ENCODE measurements around the gene LBP.

The LBP gene

DNA sequence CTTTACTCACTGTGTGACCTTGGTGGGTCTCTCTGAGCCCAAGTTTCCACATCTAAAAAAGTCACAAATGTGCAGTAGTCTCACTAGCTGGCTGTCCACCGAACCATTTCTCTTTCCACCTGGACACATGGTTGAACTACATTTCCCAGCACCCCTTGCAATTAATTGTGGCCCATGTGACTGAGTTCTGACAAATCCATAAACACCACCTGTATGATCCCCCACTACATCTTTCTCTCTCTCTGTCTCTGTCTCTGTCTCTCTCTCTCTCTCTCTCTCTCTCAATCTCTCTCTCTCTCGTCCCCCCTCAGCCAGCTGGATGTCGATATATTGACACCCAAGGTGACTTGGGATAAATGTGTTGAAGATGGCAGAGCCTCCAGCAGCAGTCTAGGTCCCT lies 46.1 kb downstream of the LBP start (continued):
- TF ChIP-seq KLF16 (tag by site-specific recombination; IDR thresholded peaks at IDR 0.05) = peak; percentile 27; the same call in 1 of the 2 replicates

GRCh38 chr20:38393259-38393658 lies 47.0 kb downstream of the LBP start:
- Histone ChIP-seq H3K36me3 (ENCODE audit: control insufficient read depth in 2 of 2, insufficient read depth in 1 of 2, low read length in 2 of 2) (no peaks in the 10 kb centered on the region), H3K27ac (ENCODE audit: extremely low read depth, low read depth, low read length) (no peak overlapping the region), H3K4me3 (ENCODE audit: low read depth, low read length) (no peak overlapping the region), H3K9me3 (ENCODE audit: control insufficient read depth, insufficient read depth, low read depth, low read length) (no peaks in the 10 kb centered on the region), H3K4me1 (ENCODE audit: control insufficient read depth, insufficient read depth, low read length) (no peaks in the 10 kb centered on the region)
- ChIA-PET POLR2A (no interaction called here), CTCF (interaction anchor here (0.5 to 2.9 kb wide), 6 partner anchors 15 to 391 kb away, joined by 3 to 11 read pairs (median 3); partner anchors contain the start of gene SNHG17)
- TF ChIP-seq ZNF610 (tag by site-specific recombination; IDR thresholded peaks at IDR 0.05; ENCODE audit: borderline replicate concordance) (no peak), ZNF292 (tag by site-specific recombination; IDR thresholded peaks at IDR 0.05; ENCODE audit: borderline replicate concordance, low read depth) (no peak), SP3 (tag by site-specific recombination; IDR thresholded peaks at IDR 0.05) (no peak), ZBTB11 (tag by site-specific recombination; conservative IDR thresholded peaks at IDR 0.05; ENCODE audit: low read depth) (no peak), ZBTB20 (tag by site-specific recombination; IDR thresholded peaks at IDR 0.05) (no peak), ZNF549 (tag by site-specific recombination; IDR thresholded peaks at IDR 0.05) (no peak)

DNA sequence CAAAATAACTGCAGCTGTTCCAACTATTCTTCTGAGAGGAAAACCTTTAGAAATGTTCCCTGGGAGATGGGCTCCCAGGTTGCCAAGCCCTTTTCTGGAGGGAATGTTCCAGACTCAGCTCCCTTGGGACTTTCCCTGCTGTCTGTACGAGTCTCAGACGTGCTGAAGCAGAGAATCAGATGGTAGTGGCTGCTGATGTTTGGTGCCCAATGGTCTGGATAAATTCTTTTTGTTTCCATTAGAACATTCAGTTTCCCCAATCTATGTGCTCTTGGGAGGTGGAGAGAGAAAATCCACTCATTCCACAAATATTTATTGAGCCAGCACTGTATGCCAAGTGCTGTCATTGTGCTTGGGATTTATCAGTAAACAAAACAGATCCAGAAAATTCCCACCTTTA lies 48.9 kb downstream of the LBP start:
- CTCF ChIA-PET = interaction anchor here (0.9 to 2.1 kb wide), 3 partner anchors 11 to 58 kb away, joined by 3 to 5 read pairs (median 3); no protein-coding TSS in a partner anchor
- H3K4me1 ChIP-seq (ENCODE audit: control insufficient read depth, insufficient read depth, low read length) = no peaks in the 10 kb centered on the region
- H3K27ac ChIP-seq (ENCODE audit: extremely low read depth, low read depth, low read length) = no peak overlapping the region
- H3K9me3 ChIP-seq (ENCODE audit: control insufficient read depth, insufficient read depth, low read depth, low read length) = no peaks in the 10 kb centered on the region
- POLR2A ChIA-PET = no interaction called here
- H3K4me3 ChIP-seq (ENCODE audit: low read depth, low read length) = no peak overlapping the region
- H3K36me3 ChIP-seq (ENCODE audit: control insufficient read depth in 2 of 2, insufficient read depth in 1 of 2, low read length in 2 of 2) = no peaks in the 10 kb centered on the region
- no peak for TF ChIP-seq ZBTB7A (tag by site-specific recombination; IDR thresholded peaks at IDR 0.05; ENCODE audit: low read depth)
- no peak for TF ChIP-seq ZNF394 (tag by site-specific recombination; IDR thresholded peaks at IDR 0.05; ENCODE audit: borderline replicate concordance)
- no peak for TF ChIP-seq ZNF121 (tag by site-specific recombination; IDR thresholded peaks at IDR 0.05)
- no peak for TF ChIP-seq ZNF664 (tag by site-specific recombination; IDR thresholded peaks at IDR 0.05)
- TF ChIP-seq ZNF140 (tag by site-specific recombination; IDR thresholded peaks at IDR 0.05) = no peak
- TF ChIP-seq ZNF266 (tag by site-specific recombination; IDR thresholded peaks at IDR 0.05; ENCODE audit: low read depth) = no peak
- TF ChIP-seq ZNF148 (tag by site-specific recombination; IDR thresholded peaks at IDR 0.05; ENCODE audit: borderline replicate concordance) = no peak
- TF ChIP-seq ZNF529 (tag by site-specific recombination; IDR thresholded peaks at IDR 0.05; ENCODE audit: insufficient replicate concordance) = no peak
- TF ChIP-seq ZNF768 (tag by site-specific recombination; IDR thresholded peaks at IDR 0.05) = no peak
- no peak for TF ChIP-seq ZSCAN16 (tag by site-specific recombination; IDR thresholded peaks at IDR 0.05)
- TF ChIP-seq IKZF3 (tag by site-specific recombination; IDR thresholded peaks at IDR 0.05) = no peak
- no peak for TF ChIP-seq ZNF23 (tag by site-specific recombination; IDR thresholded peaks at IDR 0.05; ENCODE audit: borderline replicate concordance)
- no peak for TF ChIP-seq ZNF433 (tag by site-specific recombination; IDR thresholded peaks at IDR 0.05; ENCODE audit: low read depth)
- TF ChIP-seq ZNF658 (tag by site-specific recombination; IDR thresholded peaks at IDR 0.05) = no peak
- no peak for TF ChIP-seq ZNF654 (tag by site-specific recombination; IDR thresholded peaks at IDR 0.05; ENCODE audit: low read depth)
- no peak for TF ChIP-seq SP3 (tag by site-specific recombination; IDR thresholded peaks at IDR 0.05)
- no peak for TF ChIP-seq ZNF600 (tag by site-specific recombination; IDR thresholded peaks at IDR 0.05)
- no peak for TF ChIP-seq ZNF513 (tag by site-specific recombination; IDR thresholded peaks at IDR 0.05)
- no peak for TF ChIP-seq ZNF146 (tag by site-specific recombination; IDR thresholded peaks at IDR 0.05)
